ENCODE measurements around the gene P2RX2.

P2RX2 gene

DNA sequence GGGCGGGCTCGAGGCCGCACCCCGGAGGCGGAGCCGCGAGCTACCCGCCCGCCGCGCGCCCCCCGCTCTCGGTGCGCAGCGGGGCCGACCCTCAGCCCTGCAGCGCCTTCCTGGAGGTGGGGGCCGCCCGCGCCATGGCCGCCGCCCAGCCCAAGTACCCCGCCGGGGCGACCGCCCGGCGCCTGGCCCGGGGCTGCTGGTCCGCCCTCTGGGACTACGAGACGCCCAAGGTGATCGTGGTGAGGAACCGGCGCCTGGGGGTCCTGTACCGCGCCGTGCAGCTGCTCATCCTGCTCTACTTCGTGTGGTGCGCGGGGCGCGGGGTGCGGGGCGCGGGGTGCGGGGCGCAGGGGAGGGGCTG is at the start of gene P2RX2:
P2RX2 (plus strand) TSS at position 94 of the 361 bp plus-strand sequence; CDS start at position 135, 41 bp downstream.
- TF ChIP-seq, protein P1, sequence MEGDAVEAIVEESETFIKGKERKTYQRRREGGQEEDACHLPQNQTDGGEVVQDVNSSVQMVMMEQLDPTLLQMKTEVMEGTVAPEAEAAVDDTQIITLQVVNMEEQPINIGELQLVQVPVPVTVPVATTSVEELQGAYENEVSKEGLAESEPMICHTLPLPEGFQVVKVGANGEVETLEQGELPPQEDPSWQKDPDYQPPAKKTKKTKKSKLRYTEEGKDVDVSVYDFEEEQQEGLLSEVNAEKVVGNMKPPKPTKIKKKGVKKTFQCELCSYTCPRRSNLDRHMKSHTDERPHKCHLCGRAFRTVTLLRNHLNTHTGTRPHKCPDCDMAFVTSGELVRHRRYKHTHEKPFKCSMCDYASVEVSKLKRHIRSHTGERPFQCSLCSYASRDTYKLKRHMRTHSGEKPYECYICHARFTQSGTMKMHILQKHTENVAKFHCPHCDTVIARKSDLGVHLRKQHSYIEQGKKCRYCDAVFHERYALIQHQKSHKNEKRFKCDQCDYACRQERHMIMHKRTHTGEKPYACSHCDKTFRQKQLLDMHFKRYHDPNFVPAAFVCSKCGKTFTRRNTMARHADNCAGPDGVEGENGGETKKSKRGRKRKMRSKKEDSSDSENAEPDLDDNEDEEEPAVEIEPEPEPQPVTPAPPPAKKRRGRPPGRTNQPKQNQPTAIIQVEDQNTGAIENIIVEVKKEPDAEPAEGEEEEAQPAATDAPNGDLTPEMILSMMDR (IDR thresholded peaks at IDR 0.05; ENCODE audit: borderline replicate concordance, control extremely low read depth, extremely low read depth, insufficient read depth, missing control alignments): no peak
- no peak for DNase-seq (ENCODE audit: low spot score)
- in situ Hi-C loops (cut with MboI; ENCODE audit: low sequenced_read_pairs, unreplicated experiment): loop anchor here (25.0 kb wide), 1 partner anchor 206 kb away; no protein-coding TSS in a partner anchor

DNA sequence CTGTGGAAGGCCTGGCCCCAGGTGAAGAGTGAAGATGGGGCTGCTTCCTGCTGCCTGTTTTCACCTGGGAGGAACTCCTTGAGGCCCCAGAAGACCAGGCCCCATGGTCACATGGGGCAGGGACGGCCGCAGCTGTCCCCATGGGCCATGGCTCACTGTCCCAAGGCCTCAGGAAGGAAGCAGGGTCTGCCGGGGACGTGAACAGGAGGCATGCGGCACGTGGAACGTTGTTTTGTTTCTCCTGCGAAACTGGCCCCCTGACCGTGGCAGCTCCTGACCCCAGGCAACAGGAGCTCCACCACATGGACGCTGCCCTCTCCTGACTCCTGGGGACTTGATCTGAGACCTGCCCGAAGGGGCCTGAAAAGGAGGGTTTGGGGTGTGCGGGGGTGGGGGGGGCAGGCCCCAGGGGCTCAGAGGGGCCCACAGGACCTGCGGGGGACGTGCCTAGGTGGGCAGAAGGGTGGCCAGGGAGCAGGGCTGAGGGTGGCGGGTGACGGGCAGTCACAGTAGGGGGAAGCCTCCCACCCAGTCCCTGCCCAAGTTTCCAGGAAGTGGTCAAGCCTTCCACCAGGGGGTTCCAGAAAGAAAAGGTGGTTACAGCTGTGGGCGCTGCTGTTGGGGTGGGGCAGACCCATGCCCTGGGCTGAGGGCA is 49.6 kb upstream of the P2RX2 start:
- TF ChIP-seq, protein P1 (IDR thresholded peaks at IDR 0.05; ENCODE audit: borderline replicate concordance, control extremely low read depth, extremely low read depth, insufficient read depth, missing control alignments): no peak
- DNase-seq (ENCODE audit: low spot score): no peak
- in situ Hi-C loops (cut with MboI; ENCODE audit: low sequenced_read_pairs, unreplicated experiment): no loop called here

DNA sequence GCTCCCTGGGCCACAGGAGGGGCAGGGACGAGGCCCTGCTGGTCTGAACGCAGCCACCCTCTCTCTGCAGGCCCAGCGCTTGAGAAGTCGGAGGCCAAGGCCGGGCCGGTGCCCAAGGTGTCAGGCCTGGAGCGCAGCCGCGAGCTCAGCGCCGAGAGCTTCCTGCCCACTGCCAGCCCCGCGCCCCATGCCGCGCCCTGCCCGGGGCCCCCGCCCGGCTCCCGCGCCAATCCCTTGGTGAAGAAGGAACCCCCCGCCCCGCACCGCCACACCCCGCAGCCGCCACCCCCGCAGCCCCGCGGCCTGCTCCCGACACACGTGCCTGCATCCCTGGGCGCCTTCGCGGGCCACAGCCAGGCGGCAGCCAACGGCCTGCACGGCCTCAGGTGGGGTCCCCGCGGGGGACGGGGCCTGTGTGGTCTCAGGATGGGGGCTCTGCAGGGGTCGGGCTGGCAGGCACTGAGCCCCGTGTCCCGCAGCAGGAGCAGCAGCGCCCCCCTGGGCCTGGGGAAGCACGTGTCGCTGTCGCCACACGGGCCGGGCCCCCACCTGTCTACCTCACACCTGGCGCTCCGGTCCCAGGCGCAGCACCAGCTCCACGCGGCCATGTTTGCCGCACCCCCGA is 48.6 kb upstream of the P2RX2 start:
- DNase-seq (ENCODE audit: low spot score): no peak
- TF ChIP-seq, protein P1 (IDR thresholded peaks at IDR 0.05; ENCODE audit: borderline replicate concordance, control extremely low read depth, extremely low read depth, insufficient read depth, missing control alignments): no peak
- in situ Hi-C loops (cut with MboI; ENCODE audit: low sequenced_read_pairs, unreplicated experiment): no loop called here

DNA sequence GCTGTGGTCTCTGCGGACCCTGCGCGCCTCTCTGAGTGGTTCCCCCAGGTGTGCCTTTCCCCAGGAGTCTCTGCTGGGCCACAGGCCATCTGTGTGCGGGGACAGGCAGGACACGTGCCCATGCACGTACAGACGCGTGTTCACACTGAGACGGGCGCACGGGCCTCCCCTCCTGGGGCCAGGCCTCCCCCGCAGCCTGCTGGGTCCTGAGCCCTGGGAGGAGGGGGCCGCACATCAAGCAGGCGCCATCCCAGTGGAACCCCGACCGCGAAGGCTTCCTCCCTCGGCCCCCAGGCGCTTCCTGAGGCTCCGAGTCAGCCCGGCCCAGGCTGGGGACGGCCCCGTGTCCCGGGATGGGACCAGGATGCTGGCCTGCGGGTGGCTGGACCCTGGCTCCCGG is 47.9 kb upstream of the P2RX2 start:
- in situ Hi-C loops (cut with MboI; ENCODE audit: low sequenced_read_pairs, unreplicated experiment): no loop called here
- TF ChIP-seq, protein P1 (IDR thresholded peaks at IDR 0.05; ENCODE audit: borderline replicate concordance, control extremely low read depth, extremely low read depth, insufficient read depth, missing control alignments): no peak
- no peak for DNase-seq (ENCODE audit: low spot score)

DNA sequence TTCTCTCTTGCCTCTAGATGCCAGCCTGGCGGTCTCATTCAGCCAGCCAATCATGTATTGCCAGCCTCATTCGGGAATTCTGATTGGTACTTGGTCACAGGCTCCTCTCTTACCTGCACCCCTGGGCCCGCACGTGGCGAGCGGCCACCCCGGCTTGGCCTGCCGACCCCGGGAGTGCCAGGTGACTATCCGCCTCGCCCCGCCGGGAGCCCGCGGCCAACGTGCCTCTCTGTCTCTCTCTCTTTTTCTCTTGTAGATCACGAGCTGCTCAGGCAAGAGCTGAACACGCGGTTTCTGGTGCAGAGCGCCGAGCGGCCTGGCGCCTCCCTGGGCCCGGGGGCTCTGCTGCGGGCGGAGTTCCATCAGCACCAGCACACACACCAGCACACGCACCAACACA is 47.5 kb upstream of the P2RX2 start:
- TF ChIP-seq, protein P1 (IDR thresholded peaks at IDR 0.05; ENCODE audit: borderline replicate concordance, control extremely low read depth, extremely low read depth, insufficient read depth, missing control alignments): no peak
- no peak for DNase-seq (ENCODE audit: low spot score)
- in situ Hi-C loops (cut with MboI; ENCODE audit: low sequenced_read_pairs, unreplicated experiment): no loop called here

DNA sequence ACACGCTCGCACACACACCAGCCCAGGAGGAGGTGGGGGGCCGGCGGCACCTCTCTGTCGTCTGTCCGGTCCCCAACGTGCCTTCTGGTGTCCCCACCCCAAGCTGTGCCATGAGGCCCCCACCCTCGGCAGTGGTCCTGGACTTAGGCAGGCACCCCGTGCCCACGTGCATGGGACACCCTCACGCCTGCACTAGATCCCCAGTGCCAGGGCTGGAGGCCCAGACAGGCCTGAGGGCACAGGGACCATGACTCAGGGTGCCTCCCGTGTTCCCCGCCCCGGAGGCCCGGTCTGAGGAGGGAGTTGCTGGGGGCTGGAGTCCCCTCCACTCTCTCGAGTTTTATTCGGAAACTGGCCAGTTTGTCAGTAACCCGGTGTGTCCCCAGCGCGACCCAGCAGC is 47.0 kb upstream of the P2RX2 start:
- in situ Hi-C loops (cut with MboI; ENCODE audit: low sequenced_read_pairs, unreplicated experiment): no loop called here
- DNase-seq (ENCODE audit: low spot score): no peak
- TF ChIP-seq, protein P1 (IDR thresholded peaks at IDR 0.05; ENCODE audit: borderline replicate concordance, control extremely low read depth, extremely low read depth, insufficient read depth, missing control alignments): no peak
